Activated naive CD8-positive, alpha-beta T cell treated with anti-CD3 and anti-CD28 coated beads, Interleukin-2, amount 50 U/mL, for 24 hours (primary cell): Measurements from ENCODE around the gene SLC23A3.

Experiments used
- ATAC-seq: fragments of 150-1000 bp; cut with Tn5 transposase; one replicate; pipeline ENCODE4 v1.10.0; 2021
- DNase-seq: peaks from one replicate; pipeline ENCODE4 v3.0.0; 2021
- H3K27ac Mint-ChIP-seq: one replicate; pipeline ENCODE4 v1.8.0; 2021; ENCODE audit warnings: mild to moderate bottlenecking, mixed read lengths
- H3K27me3 Mint-ChIP-seq: one replicate; pipeline ENCODE4 v1.8.0; 2021; ENCODE audit warnings: mixed read lengths
- H3K36me3 Mint-ChIP-seq: one replicate; pipeline ENCODE4 v1.8.0; 2021; ENCODE audit warnings: low read depth, mixed read lengths
- H3K4me1 Mint-ChIP-seq: one replicate; pipeline ENCODE4 v1.8.0; 2021; ENCODE audit warnings: mixed read lengths
- H3K4me3 Mint-ChIP-seq: one replicate; pipeline ENCODE4 v1.8.0; 2021; ENCODE audit warnings: mild to moderate bottlenecking, moderate library complexity, mixed read lengths
- H3K9me3 Mint-ChIP-seq: one replicate; pipeline ENCODE4 v1.8.0; 2021; ENCODE audit warnings: mixed read lengths

Gene SLC23A3

GRCh38 chr2:219169930-219170654, at the start of gene SLC23A3:
Gene SLC23A3, minus strand, starts transcription at chr2:219170029. Its CDS starts 45 bp downstream, at chr2:219169984.
- no peak within 1 kb of the TSS for H3K27ac Mint-ChIP-seq
- H3K36me3 Mint-ChIP-seq = peaks cover 12% of the 10 kb centered on the region

GRCh38 chr2:219218732-219219701, 49.2 kb upstream of the SLC23A3 start, which contains the start of gene ABCB6:
Gene ABCB6, minus strand, starts transcription at chr2:219218958. Its CDS starts 285 bp downstream, at chr2:219218673.
- peaks cover 18% of the 10 kb centered on the region for H3K4me1 Mint-ChIP-seq
- peak within 1 kb of the TSS; percentile 83 for H3K4me3 Mint-ChIP-seq
- peaks cover 39% of the 10 kb centered on the region for H3K36me3 Mint-ChIP-seq
- H3K27me3 Mint-ChIP-seq = no peaks in the 10 kb centered on the region
- peak within 1 kb of the TSS; percentile 81 for H3K27ac Mint-ChIP-seq
- peak; percentile 89 for DNase-seq
- H3K9me3 Mint-ChIP-seq = no peaks in the 10 kb centered on the region
- ATAC-seq = peak; percentile 79

More at GRCh38 chr2:219169930-219170654, at the start of gene SLC23A3:
- Mint-ChIP-seq H3K4me1 (peaks cover 30% of the 10 kb centered on the region), H3K9me3 (no peaks in the 10 kb centered on the region), H3K27me3 (no peaks in the 10 kb centered on the region), H3K4me3 (no peak within 1 kb of the TSS)
- no peak for DNase-seq
- ATAC-seq = no peak

- Mint-ChIP-seq H3K27ac (peak overlapping the region; percentile 81), H3K4me1 (peaks cover 18% of the 10 kb centered on the region), H3K36me3 (peaks cover 34% of the 10 kb centered on the region), H3K9me3 (no peaks in the 10 kb centered on the region), H3K27me3 (no peaks in the 10 kb centered on the region), H3K4me3 (peak overlapping the region; percentile 83)
- ATAC-seq (peak; percentile 50), DNase-seq (no peak)
These were observed 48.4 kb upstream of the SLC23A3 start for GRCh38 chr2:219218217-219218731.

- peaks cover 18% of the 10 kb centered on the region for H3K4me1 Mint-ChIP-seq
- H3K4me3 Mint-ChIP-seq = peak overlapping the region; percentile 25
- H3K27ac Mint-ChIP-seq = no peak overlapping the region
- H3K9me3 Mint-ChIP-seq = no peaks in the 10 kb centered on the region
- no peak for ATAC-seq
- DNase-seq = no peak
- peaks cover 36% of the 10 kb centered on the region for H3K36me3 Mint-ChIP-seq
- no peaks in the 10 kb centered on the region for H3K27me3 Mint-ChIP-seq
These were observed 46.7 kb upstream of the SLC23A3 start for GRCh38 chr2:219216535-219216915.

GRCh38 chr2:219215871-219216534, 46.2 kb upstream of the SLC23A3 start:
- Mint-ChIP-seq H3K4me3 (no peak overlapping the region), H3K4me1 (peaks cover 23% of the 10 kb centered on the region), H3K36me3 (peaks cover 36% of the 10 kb centered on the region), H3K27me3 (no peaks in the 10 kb centered on the region), H3K9me3 (no peaks in the 10 kb centered on the region), H3K27ac (no peak overlapping the region)
- ATAC-seq (no peak), DNase-seq (no peak)

- no peaks in the 10 kb centered on the region for H3K27me3 Mint-ChIP-seq
- peaks cover 34% of the 10 kb centered on the region for H3K4me1 Mint-ChIP-seq
- DNase-seq (no peak), ATAC-seq (no peak)
- H3K36me3 Mint-ChIP-seq = peaks cover 35% of the 10 kb centered on the region
- no peak overlapping the region for H3K27ac Mint-ChIP-seq
- no peaks in the 10 kb centered on the region for H3K9me3 Mint-ChIP-seq
- H3K4me3 Mint-ChIP-seq = no peak overlapping the region
These were observed 45.0 kb upstream of the SLC23A3 start for GRCh38 chr2:219214786-219215185.

GRCh38 chr2:219214141-219214540, 44.3 kb upstream of the SLC23A3 start:
- H3K4me1 Mint-ChIP-seq = peaks cover 38% of the 10 kb centered on the region
- no peaks in the 10 kb centered on the region for H3K9me3 Mint-ChIP-seq
- H3K27ac Mint-ChIP-seq = no peak overlapping the region

GRCh38 chr2:219213486-219214071, 43.8 kb upstream of the SLC23A3 start:
- ATAC-seq (no peak), DNase-seq (no peak)
- H3K4me1 Mint-ChIP-seq = peaks cover 40% of the 10 kb centered on the region
- no peak overlapping the region for H3K27ac Mint-ChIP-seq
- H3K27me3 Mint-ChIP-seq = no peaks in the 10 kb centered on the region
- H3K36me3 Mint-ChIP-seq = peaks cover 37% of the 10 kb centered on the region
- no peak overlapping the region for H3K4me3 Mint-ChIP-seq
- H3K9me3 Mint-ChIP-seq = no peaks in the 10 kb centered on the region

More at GRCh38 chr2:219214141-219214540, 44.3 kb upstream of the SLC23A3 start:
- DNase-seq (no peak), ATAC-seq (no peak)
- Mint-ChIP-seq H3K27me3 (no peaks in the 10 kb centered on the region), H3K36me3 (peaks cover 37% of the 10 kb centered on the region), H3K4me3 (no peak overlapping the region)

- H3K36me3 Mint-ChIP-seq = peaks cover 36% of the 10 kb centered on the region
- DNase-seq (no peak), ATAC-seq (no peak)
- peaks cover 44% of the 10 kb centered on the region for H3K4me1 Mint-ChIP-seq
- H3K27me3 Mint-ChIP-seq = no peaks in the 10 kb centered on the region
- H3K9me3 Mint-ChIP-seq = no peaks in the 10 kb centered on the region
- no peak overlapping the region for H3K27ac Mint-ChIP-seq
- H3K4me3 Mint-ChIP-seq = no peak overlapping the region
These were observed 43.2 kb upstream of the SLC23A3 start for GRCh38 chr2:219213026-219213415.

GRCh38 chr2:219210886-219211362, 41.1 kb upstream of the SLC23A3 start:
- no peak for DNase-seq
- Mint-ChIP-seq H3K36me3 (peaks cover 29% of the 10 kb centered on the region), H3K4me1 (peaks cover 45% of the 10 kb centered on the region), H3K27me3 (no peaks in the 10 kb centered on the region), H3K9me3 (no peaks in the 10 kb centered on the region), H3K27ac (no peak overlapping the region), H3K4me3 (no peak overlapping the region)
- ATAC-seq = no peak

- no peak for ATAC-seq
- no peak overlapping the region for H3K4me3 Mint-ChIP-seq
- no peaks in the 10 kb centered on the region for H3K9me3 Mint-ChIP-seq
- no peaks in the 10 kb centered on the region for H3K27me3 Mint-ChIP-seq
- peaks cover 46% of the 10 kb centered on the region for H3K4me1 Mint-ChIP-seq
- H3K27ac Mint-ChIP-seq = peak overlapping the region; percentile 74
- no peak for DNase-seq
- peaks cover 29% of the 10 kb centered on the region for H3K36me3 Mint-ChIP-seq
These were observed 40.5 kb upstream of the SLC23A3 start for GRCh38 chr2:219210196-219210885.

GRCh38 chr2:219209236-219210195, 39.7 kb upstream of the SLC23A3 start:
- no peak for DNase-seq
- Mint-ChIP-seq H3K27me3 (no peaks in the 10 kb centered on the region), H3K27ac (peak overlapping the region; percentile 74), H3K4me1 (peaks cover 48% of the 10 kb centered on the region), H3K9me3 (peaks cover 1% of the 10 kb centered on the region), H3K4me3 (peak overlapping the region; percentile 12), H3K36me3 (peaks cover 24% of the 10 kb centered on the region)
- no peak for ATAC-seq
